IMR-90 (cell line): ENCODE results near the gene RARS2. TPM values are rescaled to one million over a fixed set of nuclear protein-coding genes. Genes with fewer than 3 reads are reported as not detected.

Experiments used
- ATAC-seq: fragments of 200-7000 bp; cut with Tn5 transposase; 2 replicates; pipeline ENCODE4 v1.9.1; 2020; ENCODE audit warnings: low read depth, mild to moderate bottlenecking, moderate library complexity
- BruUV-seq: library from RNA; stranded (reverse); fragments of 400-500 nt; replicated peaks from 2 replicates; lab custom pipeline; 2021; lab: Mats Ljungman, UMichigan
- CTCF ChIA-PET: fragments of 300-600 bp; formaldehyde crosslinking; extraction: SDS; loops from one replicate; lab custom pipeline; 2021; ENCODE audit warnings: antibody characterized with exemption; lab: Yijun Ruan, JAX
- POLR2A ChIA-PET: fragments of 300-600 bp; sonication (Branson Sonifier 250); formaldehyde crosslinking; loops from one replicate; lab custom pipeline; 2022; ENCODE audit warnings: antibody characterized with exemption; ENCODE audit not compliant: unreplicated experiment; lab: Charles Lee
- DNase-seq: peaks from one replicate; pipeline ENCODE4 v3.0.0; 2013
- H2AFZ ChIP-seq: replicated peaks from 2 replicates; pipeline ENCODE3; 2013; ENCODE audit warnings: low read length, mild to moderate bottlenecking; ENCODE audit not compliant: poor library complexity
- H2AK5ac ChIP-seq: 2 replicates; pipeline ENCODE4 v1.6.1; 2013; ENCODE audit warnings: low read depth, low read length, inconsistent platforms
- H2AK9ac ChIP-seq: replicated peaks from 2 replicates; pipeline ENCODE3; 2013; ENCODE audit warnings: mild to moderate bottlenecking, low read depth, low read length, moderate library complexity; ENCODE audit not compliant: poor library complexity
- H2BK120ac ChIP-seq: 2 replicates; pipeline ENCODE4 v1.6.1; 2013; ENCODE audit warnings: low read depth, low read length, inconsistent platforms
- H2BK15ac ChIP-seq: 3 replicates; pipeline ENCODE4 v1.6.1; 2013; ENCODE audit warnings: low read depth, low read length, inconsistent platforms
- H2BK20ac ChIP-seq: 2 replicates; pipeline ENCODE4 v1.6.1; 2013; ENCODE audit warnings: low read depth, mild to moderate bottlenecking, inconsistent platforms, low read length, moderate library complexity
- H2BK5ac ChIP-seq: 2 replicates; pipeline ENCODE4 v1.6.1; 2013; ENCODE audit warnings: mild to moderate bottlenecking, low read depth, low read length, inconsistent platforms; ENCODE audit not compliant: poor library complexity, severe bottlenecking
- H3K14ac ChIP-seq: replicated peaks from 2 replicates; pipeline ENCODE4 v1.6.1; 2013; ENCODE audit warnings: low read depth, low read length, inconsistent platforms
- H3K18ac ChIP-seq: 2 replicates; pipeline ENCODE4 v1.6.1; 2013; ENCODE audit warnings: low read depth, low read length, control low read depth
- H3K23ac ChIP-seq: 2 replicates; pipeline ENCODE4 v1.6.1; 2013; ENCODE audit warnings: low read depth, low read length, inconsistent platforms
- H3K27ac ChIP-seq: 2 replicates; pipeline ENCODE4 v1.5.1; 2013; ENCODE audit warnings: mild to moderate bottlenecking, control low read depth, low read length; ENCODE audit not compliant: insufficient read depth
- H3K27me3 ChIP-seq: 2 replicates; pipeline ENCODE4 v1.6.1; 2013; ENCODE audit warnings: low read length; ENCODE audit not compliant: control insufficient read depth, insufficient read depth
- H3K36me3 ChIP-seq: 2 replicates; pipeline ENCODE4 v1.6.1; 2013; ENCODE audit warnings: low read length, mixed read lengths; ENCODE audit not compliant: control insufficient read depth, insufficient read depth
- H3K4ac ChIP-seq: 2 replicates; pipeline ENCODE4 v1.6.1; 2013; ENCODE audit warnings: low read depth, low read length, inconsistent platforms
- H3K4me1 ChIP-seq: 2 replicates; pipeline ENCODE4 v1.6.1; 2013; ENCODE audit warnings: low read length, mixed read lengths; ENCODE audit not compliant: control insufficient read depth, insufficient read depth
- H3K4me2 ChIP-seq: 2 replicates; pipeline ENCODE4 v1.6.1; 2013; ENCODE audit warnings: low read depth, mild to moderate bottlenecking, control low read depth, low read length, moderate library complexity
- H3K4me3 ChIP-seq: 2 replicates; pipeline ENCODE4 v1.5.1; 2013; ENCODE audit warnings: low read depth, mild to moderate bottlenecking, control low read depth, low read length, moderate library complexity; ENCODE audit not compliant: insufficient read depth
- H3K56ac ChIP-seq: 2 replicates; pipeline ENCODE4 v1.6.1; 2013; ENCODE audit warnings: low read length, inconsistent platforms; ENCODE audit not compliant: insufficient read depth; ENCODE audit errors: extremely low read depth
- H3K79me1 ChIP-seq, 2 experiments: 2 replicates each; pipeline ENCODE4 v1.6.1; 2013; ENCODE audit warnings: low read length in 2 of 2, inconsistent platforms in 1 of 2, low read depth in 1 of 2
- H3K9ac ChIP-seq: 2 replicates; pipeline ENCODE4 v1.6.1; 2013; ENCODE audit warnings: low read depth, low read length, control low read depth
- H3K9me1 ChIP-seq: 2 replicates; pipeline ENCODE4 v1.6.1; 2013; ENCODE audit warnings: low read length, inconsistent platforms; ENCODE audit not compliant: insufficient read depth
- H3K9me3 ChIP-seq: 2 replicates; pipeline ENCODE4 v1.6.1; 2013; ENCODE audit warnings: low read length; ENCODE audit not compliant: control insufficient read depth, insufficient read depth
- H4K20me1 ChIP-seq: 2 replicates; pipeline ENCODE4 v1.6.1; 2013; ENCODE audit warnings: low read length, inconsistent platforms; ENCODE audit not compliant: insufficient read depth
- H4K5ac ChIP-seq: 2 replicates; pipeline ENCODE4 v1.6.1; 2013; ENCODE audit warnings: mild to moderate bottlenecking, low read depth, low read length, control low read depth
- H4K8ac ChIP-seq, 2 experiments: 2 replicates each; pipeline ENCODE4 v1.6.1; 2013; ENCODE audit warnings: low read depth in 2 of 2, low read length in 2 of 2, control low read depth in 1 of 2, inconsistent platforms in 1 of 2
- H4K91ac ChIP-seq: 2 replicates; pipeline ENCODE4 v1.6.1; 2013; ENCODE audit warnings: low read depth, low read length, inconsistent platforms; ENCODE audit not compliant: insufficient read depth
- CEBPB ChIP-seq: IDR thresholded peaks from 2 replicates; pipeline ENCODE4 v1.6.1; 2012; ENCODE audit warnings: low read depth, low read length, improper control_type of control experiment
- ELK1 ChIP-seq: fragments of 150-350 bp; IDR thresholded peaks from 2 replicates; pipeline ENCODE4 v1.6.1; 2016; ENCODE audit warnings: low read depth, mild to moderate bottlenecking, low read length, moderate library complexity, borderline replicate concordance
- FOS ChIP-seq: fragments of 150-350 bp; IDR thresholded peaks from 2 replicates; pipeline ENCODE4 v1.6.1; 2016; ENCODE audit warnings: low read depth, low read length
- MXI1 ChIP-seq: IDR thresholded peaks from 2 replicates; pipeline ENCODE4 v1.6.1; 2012; ENCODE audit warnings: low read depth, mild to moderate bottlenecking, low read length, moderate library complexity, borderline replicate concordance
- NFE2L2 ChIP-seq: fragments of 150-350 bp; IDR thresholded peaks from 2 replicates; pipeline ENCODE4 v1.6.1; 2016; ENCODE audit warnings: low read depth, mild to moderate bottlenecking, low read length
- WGBS, 2 experiments: methylation state at CpG; one replicate each; pipeline versions ENCODE4 v1.1.5 to v1.1.7; 2013; ENCODE audit warnings: missing lambda C conversion rate in 2 of 2; ENCODE audit not compliant: insufficient read length in 1 of 2; ENCODE audit errors: extremely low coverage in 2 of 2; 5-methylcytosine and 5-hydroxymethylcytosine counted together
- dilution Hi-C: fragments of 300-500 bp; cut with HindIII; formaldehyde crosslinking; loops from one replicate; pipeline ENCODE4 v1.14.3; 2018; ENCODE audit warnings: low sequenced_read_pairs; ENCODE audit not compliant: unreplicated experiment
- in situ Hi-C: fragments of 300-500 bp; cut with MboI; formaldehyde crosslinking; loops from 3 replicates; pipeline ENCODE4 v1.14.3; 2019; ENCODE audit warnings: low sequenced_read_pairs, inconsistent platforms, mixed read lengths
- intact Hi-C: fragments of 100-400 bp; cut with micrococcal nuclease; formaldehyde crosslinking; loops from 2 replicates; pipeline ENCODE4 v1.10.0; 2022
- polyA plus RNA-seq, 3 experiments: library from polyadenylated mRNA; depleted of rRNA; stranded (reverse); fragments of >200 nt; gene quantifications; 2 replicates each; pipeline ENCODE4 v1.2.3, GENCODE V29; 2012; ENCODE audit warnings: low replicate concordance in 1 of 3
- total RNA-seq: library from RNA; depleted of rRNA; stranded (reverse); fragments of >200 nt; gene quantifications from 2 replicates; pipeline ENCODE4 v1.2.3, GENCODE V29; 2012

Gene RARS2
- total and polyA plus RNA-seq, 2 of the 4 experiments (the other 2 are of a cell fraction), result 19.9 to 33.0 TPM

DNA sequence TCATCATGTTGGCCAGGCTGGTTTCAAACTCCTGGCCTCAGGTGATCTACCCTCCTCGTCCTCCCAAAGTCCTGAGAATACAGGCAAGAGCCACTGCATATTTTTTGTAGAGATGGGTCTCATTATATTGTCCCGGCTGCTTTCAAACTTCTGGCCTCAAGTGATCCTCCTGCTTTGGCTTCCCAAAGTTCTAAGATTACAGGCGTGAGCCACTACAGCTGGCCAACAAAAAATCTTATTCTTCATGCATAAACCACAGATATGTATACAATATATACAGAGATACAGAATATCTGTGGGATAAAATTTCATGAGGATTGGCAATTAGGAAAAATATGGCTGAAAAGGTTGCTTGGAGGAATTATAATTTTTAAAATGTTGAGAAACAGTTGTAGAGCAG lies 67.1 kb downstream of the RARS2 start:
- DNase-seq, result peak; percentile 73
- ATAC-seq, result peak; percentile 85
- ChIA-PET POLR2A (no interaction called here), CTCF (no interaction called here)
- dilution Hi-C loops, result no loop called here
- Histone ChIP-seq H2BK5ac (no peak overlapping the region), H3K27ac (no peak overlapping the region; the same call in 1 of the 2 replicates), H3K56ac (no peak overlapping the region), H2AFZ (no peak overlapping the region), H2BK20ac (no peak overlapping the region), H4K20me1 (no peaks in the 10 kb centered on the region; the same call in 1 of the 2 replicates), H4K91ac (no peak overlapping the region), H4K5ac (no peak overlapping the region), H3K4me2 (no peak overlapping the region), H3K36me3 (peaks cover 21% of the 10 kb centered on the region), H3K4me1 (peaks cover 2% of the 10 kb centered on the region; the same call in 1 of the 2 replicates), H3K4me3 (no peak overlapping the region), H3K79me1 (peaks cover 0 to 2% of the 10 kb centered on the region in 2 experiments; a peak in 1 of 4 replicates), H2AK9ac (no peak overlapping the region), H3K18ac (no peak overlapping the region), H3K23ac (no peak overlapping the region), H3K9ac (no peak overlapping the region), H3K9me3 (no peaks in the 10 kb centered on the region), H3K9me1 (0 out of 2 replicates have a peak, but pooled peaks cover under 1% of the 10 kb centered on the region), H2BK120ac (no peak overlapping the region), H3K14ac (no peak overlapping the region), H2BK15ac (no peak overlapping the region), H3K4ac (no peak overlapping the region), H4K8ac (no peak overlapping the region), H2AK5ac (no peak overlapping the region), H3K27me3 (no peaks in the 10 kb centered on the region)
- TF ChIP-seq FOS (no peak), NFE2L2 (no peak), CEBPB (no peak), MXI1 (no peak), ELK1 (no peak)
- in situ Hi-C loops, result no loop called here
- intact Hi-C loops, result loop anchor here (2.0 kb wide), 1 partner anchor 66 kb away; the partner anchor contains the start of gene RARS2
- WGBS, 2 experiments, result no CpG with 5 or more reads among the region's 3 CpGs
- no TSS peak for BruUV-seq
